ENCODE data around the gene GAB4.

DNA sequence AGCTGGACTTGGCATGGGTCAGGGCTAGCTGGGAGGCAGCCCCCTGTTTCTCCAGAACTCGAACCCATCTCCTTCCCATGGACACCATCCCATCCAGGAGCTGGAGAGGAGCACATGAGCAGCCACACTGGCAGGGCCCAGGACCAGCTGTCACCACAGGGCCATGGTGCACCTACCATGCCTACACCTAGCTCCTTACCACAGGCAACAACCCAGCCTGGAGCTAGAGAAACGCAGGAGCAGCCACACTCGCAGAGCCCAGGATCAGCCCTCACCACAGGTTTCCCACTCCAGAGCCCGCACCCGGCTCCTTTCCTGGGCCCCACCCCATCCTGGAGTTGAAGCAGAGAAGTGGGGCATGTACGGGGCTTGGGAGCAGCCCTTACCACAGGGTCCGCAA lies 50.2 kb downstream of the GAB4 start:
- TF ChIP-seq, protein P1, sequence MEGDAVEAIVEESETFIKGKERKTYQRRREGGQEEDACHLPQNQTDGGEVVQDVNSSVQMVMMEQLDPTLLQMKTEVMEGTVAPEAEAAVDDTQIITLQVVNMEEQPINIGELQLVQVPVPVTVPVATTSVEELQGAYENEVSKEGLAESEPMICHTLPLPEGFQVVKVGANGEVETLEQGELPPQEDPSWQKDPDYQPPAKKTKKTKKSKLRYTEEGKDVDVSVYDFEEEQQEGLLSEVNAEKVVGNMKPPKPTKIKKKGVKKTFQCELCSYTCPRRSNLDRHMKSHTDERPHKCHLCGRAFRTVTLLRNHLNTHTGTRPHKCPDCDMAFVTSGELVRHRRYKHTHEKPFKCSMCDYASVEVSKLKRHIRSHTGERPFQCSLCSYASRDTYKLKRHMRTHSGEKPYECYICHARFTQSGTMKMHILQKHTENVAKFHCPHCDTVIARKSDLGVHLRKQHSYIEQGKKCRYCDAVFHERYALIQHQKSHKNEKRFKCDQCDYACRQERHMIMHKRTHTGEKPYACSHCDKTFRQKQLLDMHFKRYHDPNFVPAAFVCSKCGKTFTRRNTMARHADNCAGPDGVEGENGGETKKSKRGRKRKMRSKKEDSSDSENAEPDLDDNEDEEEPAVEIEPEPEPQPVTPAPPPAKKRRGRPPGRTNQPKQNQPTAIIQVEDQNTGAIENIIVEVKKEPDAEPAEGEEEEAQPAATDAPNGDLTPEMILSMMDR (IDR thresholded peaks at IDR 0.05): no peak
- TF ChIP-seq POLR2A (IDR thresholded peaks at IDR 0.05) (no peak), POLR2AphosphoS5 (IDR thresholded peaks at IDR 0.05; ENCODE audit: insufficient read depth in 1 of 2, low read depth in 1 of 2) (no peak)

Measured in vagina (tissue), 2 donors.